T-helper 2 cell treated with Interferon-gamma antibody and Interleukin-4, amounts not matched to agents 100 ng/mL and 5 ng/mL, for 36 hours (primary cell): ENCODE results near the gene SECISBP2. TPM values are rescaled to one million over a fixed set of nuclear protein-coding genes. Genes with fewer than 3 reads are reported as not detected.

ENCODE experiments used
- intact Hi-C: fragments of 100-400 bp; cut with micrococcal nuclease; formaldehyde crosslinking; loops from one replicate; pipeline ENCODE4 v1.15.1; 2023
- total RNA-seq: library from RNA; stranded (reverse); gene quantifications from 2 replicates; pipeline ENCODE4 v1.2.3, GENCODE V29; 2022

Gene SECISBP2
- total RNA-seq, 1 donor from 2014 or later = 44.8 TPM

DNA sequence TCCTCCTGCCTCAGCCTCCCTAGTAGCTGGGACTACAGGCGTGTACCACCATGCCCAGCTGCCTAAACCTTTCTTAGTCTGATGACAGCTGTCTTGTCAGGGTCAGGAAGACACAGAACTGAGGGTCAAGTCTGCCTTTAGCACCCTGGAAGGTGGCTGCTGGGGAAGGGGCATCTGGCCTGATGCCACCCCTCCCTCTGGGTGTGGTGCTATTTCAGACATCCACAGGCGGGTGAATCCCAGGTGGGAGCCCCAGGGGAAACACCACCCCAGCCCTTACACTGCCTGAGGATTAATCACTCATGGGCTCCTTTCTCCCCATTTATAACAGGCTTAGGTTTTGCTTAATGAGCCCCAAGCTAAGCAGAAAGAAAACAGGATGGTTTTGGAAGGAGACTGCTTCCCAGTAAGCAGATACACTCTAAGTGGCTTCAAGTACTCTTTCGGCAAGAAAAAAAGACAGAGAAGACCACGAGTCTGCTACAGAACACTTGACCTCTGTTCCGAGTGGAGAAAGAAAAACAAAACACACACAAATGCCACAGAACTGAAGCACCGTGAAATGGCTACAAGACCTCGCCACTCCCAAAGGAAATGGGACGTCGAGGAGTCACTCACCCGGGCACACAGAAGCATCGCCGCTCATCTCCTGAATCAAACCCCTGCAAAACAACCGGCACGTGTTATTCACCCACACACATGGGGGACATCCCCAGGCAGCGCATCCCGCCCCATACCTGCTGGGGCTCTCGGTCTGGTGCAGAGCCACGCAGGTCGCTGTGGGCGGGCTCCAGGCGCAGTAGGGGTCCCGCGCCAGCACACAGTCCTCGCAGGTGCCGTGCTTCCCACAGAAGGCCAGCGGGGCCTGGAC is 62.4 kb downstream of the SECISBP2 start:
- intact Hi-C loops = no loop called here

DNA sequence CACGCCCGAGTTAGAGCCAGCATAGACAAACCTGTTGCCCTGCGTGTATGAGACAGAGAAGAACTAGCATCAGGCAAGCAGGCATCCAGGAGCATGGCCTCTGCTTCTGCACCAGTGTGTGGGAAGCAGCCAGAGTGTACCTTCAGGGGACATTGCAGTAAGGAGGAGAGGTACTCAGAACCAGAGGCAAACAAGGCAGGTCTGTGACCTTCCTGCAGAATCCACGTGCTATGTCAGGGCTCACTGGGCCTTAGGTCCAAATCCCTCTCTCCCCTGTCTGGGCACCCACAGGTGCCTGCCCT is 63.0 kb downstream of the SECISBP2 start:
- intact Hi-C loops = no loop called here

DNA sequence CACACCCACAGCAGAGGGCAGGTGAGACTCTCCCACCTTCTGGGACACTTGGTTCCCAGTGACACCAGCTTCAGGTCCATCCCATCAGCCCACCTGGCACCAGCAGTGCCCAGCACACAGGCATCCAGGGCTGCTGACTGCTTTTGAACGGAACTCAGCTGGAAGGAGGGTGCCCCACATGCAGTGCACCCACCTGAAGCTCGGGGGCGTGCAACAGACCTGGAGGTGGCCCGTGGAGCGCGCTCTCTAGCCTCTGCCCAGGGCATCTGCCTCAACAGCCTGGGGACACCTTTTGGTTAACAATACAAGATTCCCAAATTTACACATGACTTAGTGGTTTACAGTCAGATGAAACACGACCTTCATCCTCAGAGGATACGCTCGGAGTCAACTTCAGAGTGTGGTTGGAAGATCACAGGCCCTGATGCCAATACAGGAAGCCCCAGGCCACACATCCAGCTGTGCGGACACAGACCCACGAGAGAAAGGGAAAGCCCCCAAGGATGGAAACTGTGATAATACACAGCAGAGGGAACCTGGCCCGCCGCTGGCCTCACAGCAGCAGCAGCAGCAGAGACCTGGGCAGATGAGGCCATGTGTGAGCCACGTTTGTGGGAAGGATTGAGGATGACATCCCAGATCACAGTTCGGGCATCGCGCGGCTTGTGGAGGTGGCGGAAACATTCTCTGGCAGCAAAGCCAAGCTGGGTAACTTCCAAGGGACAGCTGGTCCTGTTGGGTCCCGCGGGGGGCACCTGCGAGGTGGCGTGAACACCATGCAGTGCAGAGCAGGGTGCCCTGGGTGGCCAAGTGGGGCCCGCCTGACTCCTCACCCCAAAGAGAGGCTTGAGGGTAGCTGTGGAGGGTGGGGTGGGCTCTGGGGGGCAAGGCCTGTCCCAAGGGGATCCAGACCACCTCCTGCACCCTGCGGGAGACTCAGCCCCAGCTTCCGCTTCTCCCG is 64.0 kb downstream of the SECISBP2 start:
- intact Hi-C loops = no loop called here

DNA sequence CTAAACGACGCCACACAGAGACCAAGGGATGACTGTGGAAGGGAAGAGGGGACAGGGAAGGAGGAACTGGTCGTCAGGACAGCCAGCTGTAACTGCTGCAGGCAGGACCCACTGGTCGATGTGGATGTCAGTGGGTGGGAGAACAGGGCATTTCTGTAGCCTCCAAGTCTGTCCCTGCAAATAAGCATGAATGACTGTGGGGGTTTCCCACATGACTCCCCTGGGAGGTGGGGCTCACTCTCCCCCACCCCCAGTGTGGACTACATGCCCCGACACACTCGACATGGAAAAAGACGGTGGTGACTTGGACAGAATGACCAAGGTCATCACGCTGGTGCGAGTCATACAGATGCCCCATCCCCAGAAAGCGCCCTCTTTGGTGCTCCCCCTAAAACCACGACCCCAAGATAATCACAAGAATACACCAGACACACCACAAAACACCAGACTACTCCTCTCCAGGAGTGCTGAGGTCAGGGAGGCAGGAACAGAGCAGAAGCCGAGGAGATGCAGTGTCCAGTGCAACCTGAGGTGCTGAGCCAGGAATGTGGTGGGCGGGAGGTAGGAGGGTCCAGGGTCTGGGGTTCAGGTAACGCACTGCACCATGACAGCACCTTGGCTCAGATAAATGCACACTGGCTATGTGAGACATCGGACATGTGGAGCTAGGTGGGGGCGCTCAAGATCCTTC is 64.9 kb downstream of the SECISBP2 start:
- intact Hi-C loops = no loop called here

DNA sequence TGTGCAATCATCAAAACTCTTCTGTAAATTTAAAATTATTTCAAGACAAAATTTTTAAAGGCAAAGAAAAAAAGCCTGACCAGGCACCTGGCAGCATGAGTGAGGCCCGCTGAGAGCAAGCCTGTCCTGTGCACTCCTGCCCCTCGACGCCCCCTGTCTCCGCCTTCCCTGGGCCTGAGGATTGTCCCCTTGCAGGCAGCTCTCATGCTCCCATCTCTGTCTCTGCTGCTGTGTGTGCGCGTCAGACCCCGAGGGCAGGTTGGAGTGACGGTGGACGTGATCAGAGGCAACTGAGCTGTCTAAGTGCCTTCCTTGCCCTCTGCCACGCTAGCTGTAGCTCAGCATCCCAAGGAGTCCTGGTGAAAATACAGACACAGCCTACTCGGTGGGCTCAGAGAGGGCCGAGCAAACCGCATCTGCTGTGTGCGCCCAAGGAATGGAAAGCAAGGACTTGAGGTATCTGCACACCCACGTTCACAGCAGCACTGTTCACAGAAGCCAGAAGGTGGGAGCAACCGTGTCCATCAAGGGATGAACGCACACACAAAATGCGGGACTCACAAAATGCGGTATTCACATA is 65.5 kb downstream of the SECISBP2 start:
- intact Hi-C loops = no loop called here

DNA sequence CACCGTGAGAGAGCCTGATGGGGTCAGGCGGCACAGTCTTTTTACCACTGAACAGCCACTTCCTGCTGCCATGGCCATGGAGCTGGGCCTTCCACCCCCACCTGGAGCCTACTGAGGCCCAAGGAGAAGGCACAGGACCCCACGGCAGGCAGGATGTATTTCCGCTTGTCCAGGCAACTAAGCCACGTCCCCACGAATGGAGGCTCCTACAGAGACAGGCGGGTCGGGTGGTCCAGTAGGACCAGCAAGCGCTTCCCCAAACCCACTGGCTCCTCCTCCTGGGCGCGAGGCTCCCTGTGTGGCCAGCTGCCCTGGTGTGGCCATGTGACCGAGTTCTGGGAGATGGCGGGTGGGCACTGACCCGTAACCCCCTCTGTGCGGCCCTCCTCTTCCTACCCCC is 66.5 kb downstream of the SECISBP2 start:
- intact Hi-C loops = no loop called here

DNA sequence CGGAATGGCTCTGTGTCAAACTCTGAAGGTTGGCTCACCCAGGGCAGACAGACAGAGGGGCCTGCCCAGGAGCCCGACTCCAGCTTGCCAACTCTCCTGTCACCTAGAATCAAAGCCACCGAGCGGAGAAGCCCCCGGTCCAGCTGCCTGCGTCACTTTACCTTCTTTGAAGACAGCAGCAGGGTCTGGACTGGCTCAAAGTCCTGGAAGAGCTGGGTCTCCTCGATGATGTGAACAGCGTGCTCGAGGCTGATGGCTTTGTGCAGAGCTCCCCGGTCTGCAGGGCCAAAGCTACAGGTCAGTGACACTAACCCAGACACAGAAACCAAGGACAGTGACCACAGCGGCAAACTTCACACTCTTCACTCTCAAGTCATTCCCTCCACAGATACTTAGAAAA is 67.9 kb downstream of the SECISBP2 start:
- intact Hi-C loops = no loop called here

DNA sequence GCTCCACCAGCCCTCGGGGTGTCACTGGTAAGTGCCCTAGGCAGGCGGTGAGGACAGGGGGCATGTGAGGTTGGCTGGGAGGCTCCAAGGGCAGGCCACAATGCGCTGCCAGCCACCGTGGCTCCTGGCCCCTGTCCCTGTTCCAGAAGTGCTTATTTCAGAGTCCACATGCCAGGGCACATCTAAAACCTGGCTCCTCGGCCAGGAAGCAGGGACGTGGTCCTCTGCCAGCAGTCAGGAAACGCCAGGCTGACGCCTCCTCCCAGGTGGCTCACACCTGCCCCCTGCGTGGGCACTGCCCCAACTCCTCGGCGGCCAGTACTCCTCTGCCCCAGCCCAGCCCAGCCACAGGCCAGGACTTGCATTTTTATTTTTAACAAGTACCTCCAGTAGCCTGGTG is 68.5 kb downstream of the SECISBP2 start:
- intact Hi-C loops = no loop called here

DNA sequence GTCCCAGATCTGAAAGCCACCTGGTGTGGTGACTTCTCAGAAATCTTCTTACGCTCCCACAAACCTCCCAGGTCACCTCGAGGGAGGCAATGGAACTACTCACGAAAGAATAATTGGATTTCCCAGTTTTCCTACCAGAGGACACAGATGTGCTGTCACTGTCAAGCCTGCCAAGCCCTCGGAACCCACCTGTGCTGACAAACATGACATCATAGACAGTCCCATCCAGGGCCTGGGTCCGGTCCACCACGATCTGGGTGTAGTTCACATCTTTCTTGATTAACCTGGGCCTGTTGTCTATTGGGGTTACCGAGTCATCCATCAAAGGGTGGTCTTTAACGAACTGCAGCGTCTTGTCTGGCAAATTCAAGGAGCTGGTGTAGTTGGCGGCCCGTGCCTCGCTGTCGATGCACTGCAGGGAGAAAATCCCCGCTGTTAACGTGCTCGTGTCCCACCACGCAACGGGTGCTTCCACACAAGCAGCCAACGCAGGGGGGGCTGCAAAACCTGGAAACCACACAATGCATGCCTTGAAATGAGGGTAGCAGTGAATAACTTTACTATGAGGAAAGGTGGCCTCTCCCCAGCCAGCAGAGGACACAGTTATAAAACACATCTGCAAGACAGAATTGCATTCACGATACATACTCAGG is 69.0 kb downstream of the SECISBP2 start:
- intact Hi-C loops = no loop called here

DNA sequence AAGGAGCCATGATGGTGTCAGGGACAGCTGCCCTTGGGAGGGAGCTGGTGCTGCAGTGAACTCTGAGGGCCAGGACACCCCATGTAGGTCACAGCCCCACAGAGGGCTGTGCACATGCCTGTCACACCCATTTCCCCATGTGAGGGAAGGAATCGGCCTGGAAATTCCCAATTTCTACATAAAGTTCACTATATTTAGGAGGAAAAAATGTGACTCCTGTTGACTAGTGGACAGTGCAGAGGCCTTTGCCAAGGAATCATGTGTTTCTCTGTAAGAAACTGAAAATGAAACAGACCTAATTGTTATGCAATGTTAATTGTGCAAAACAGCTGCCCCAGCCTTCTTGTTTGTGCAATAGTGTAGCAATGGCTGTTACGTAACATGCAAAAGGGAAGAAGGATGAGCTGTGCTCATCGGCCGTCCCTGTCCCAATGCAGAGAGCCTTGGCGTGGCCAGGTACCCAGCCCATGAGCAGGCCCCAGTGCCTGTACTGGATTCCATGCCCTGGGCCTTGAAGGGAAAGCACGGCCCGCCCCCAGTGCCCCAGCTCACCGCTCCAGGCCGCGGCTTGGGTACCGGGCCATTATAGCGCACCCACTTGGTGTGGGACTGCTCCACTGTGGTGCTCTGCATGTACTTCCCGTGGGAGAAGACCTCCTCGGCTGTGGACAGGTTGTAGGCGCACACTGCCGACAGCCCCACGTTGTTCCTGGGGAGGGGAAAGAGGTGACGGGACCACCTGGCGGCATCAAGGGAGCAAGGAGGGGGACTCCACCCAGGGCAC is 70.0 kb downstream of the SECISBP2 start:
- intact Hi-C loops = no loop called here

DNA sequence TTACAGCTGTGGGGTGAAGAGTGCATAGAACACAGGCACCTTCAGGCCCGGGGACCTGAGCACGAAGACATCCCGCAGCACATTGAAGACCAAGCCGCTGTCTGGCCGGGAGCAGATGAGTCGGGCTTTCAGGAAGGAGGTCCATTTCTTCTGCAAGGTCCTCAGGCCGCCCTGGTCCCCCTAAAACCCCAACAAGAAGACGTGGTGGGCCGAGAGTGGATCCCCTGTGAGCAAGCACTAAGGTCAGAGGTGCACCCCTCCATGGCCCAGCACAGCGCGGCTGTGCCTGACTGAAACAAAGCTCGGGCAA is 70.5 kb downstream of the SECISBP2 start:
- intact Hi-C loops = no loop called here

DNA sequence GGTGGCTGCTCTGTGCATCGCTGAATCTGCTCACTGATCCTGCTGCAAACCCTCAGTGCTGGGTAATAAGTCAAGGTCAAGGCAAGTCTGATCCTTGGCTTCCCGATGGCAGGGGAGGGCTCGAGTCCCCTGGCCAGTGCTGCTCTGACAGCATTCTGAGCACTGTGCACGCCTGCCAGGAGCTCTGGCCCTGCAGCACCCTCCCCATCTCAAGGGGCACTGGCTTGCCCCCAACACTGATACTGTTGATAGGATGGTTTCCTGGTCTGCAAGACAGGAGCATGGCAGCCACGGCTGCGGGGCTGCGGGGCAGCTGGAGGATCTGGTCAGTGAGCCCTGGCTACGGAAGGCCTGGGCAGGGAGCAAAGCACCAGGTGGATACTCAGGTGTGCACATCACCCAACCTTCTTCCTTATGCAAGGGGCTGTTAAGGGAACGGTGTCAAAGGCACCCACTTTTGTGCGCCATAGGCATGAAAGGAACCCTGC is 71.8 kb downstream of the SECISBP2 start:
- intact Hi-C loops = no loop called here

DNA sequence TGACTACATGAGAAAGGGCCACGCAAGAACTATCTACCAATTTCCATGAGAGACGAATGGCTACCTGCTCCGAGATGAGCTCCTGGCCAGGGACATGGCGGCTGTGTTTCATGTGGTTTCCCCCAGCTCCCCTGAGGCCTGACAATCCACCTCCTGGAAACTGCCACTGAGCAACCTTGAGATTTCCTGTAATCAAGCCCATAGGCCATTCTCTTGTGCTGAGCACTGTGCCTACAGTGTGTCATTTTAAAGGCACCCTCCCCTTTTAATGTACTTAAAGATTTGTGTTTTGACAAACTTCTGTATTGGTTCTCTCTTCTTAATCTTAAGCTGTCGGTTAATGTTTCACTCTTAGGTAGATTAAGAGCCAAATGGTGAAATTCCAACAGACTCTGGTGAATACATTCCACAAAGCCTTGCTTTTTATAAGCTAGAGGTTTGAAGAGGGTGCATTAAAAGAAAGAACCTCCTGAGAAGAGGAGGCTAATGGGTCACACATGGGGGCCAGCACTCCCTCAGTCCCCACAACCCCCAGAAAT is 72.3 kb downstream of the SECISBP2 start:
- intact Hi-C loops = no loop called here

DNA sequence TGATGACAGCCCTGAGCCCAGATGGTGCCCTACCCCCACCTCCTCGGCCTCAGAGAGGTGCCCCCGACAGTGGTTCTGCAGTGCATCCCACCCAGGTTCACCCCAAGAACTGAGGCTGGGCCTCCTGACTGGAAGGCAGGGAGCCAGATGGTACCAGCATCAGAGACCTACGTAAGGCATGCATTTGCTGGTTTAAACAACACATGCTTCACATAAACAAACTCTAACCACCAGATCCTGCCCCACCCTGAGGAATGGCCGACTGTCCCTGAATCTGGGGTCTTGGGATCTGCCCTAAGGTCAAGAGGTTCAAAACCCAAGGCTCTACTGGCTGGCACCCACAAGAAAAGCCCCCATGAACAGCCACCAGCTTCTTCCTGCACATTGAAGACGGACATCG is 73.3 kb downstream of the SECISBP2 start:
- intact Hi-C loops = no loop called here

DNA sequence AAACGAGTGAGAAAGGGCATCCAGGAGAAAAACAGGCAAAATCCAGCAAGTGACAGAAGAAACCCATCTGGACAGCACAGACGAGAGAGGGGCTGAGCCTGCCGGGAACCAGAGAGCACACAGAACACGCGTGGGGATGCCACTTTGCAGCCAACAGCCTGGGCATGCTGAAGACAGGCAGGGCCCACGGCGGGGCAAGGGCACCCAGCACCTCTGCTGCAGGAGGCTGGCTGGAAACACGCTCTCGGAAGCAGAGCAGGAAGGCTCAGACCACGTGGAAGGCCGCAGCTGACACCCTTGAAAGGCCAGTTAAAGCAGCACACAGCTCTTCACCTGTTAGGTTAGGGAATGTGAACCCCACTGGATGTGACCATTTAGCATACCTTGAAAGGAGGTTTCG is 76.1 kb downstream of the SECISBP2 start:
- intact Hi-C loops = no loop called here

DNA sequence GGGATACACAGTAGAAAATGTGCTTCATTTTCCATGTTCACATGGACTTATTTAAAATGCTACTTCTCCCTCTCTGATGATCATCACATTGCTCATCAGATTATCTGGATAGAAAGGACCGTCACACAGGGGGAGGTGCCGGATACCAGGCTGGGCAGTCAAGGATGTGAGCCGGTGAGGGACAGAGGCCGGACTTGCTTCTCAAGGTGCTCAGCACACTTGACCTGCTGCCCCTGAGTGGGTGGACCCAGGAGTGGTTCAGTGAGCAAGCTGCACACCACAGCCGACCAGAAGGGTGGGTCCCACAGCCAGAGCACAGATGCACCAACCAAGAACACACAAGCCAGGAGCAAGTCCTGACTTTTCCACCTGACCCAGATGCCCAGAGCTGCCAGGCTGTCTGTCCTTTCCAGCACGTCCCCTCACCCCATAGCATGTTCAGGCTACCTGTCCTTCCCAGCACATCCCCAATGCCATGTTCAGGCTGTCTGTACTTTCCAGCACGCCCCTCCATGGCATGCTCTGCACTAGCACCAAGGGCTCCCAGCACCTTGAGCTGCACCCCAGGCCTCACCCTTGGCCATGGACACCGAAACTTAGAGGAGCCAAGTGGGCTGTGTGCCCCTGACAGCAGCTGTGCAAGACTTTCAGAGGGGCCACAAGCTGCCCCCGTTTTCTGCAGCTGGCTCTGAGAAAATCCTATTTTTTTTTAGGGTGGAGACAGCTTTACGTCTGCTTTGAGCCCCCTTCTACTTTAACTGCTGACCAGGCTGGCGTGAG is 77.8 kb downstream of the SECISBP2 start:
- intact Hi-C loops = no loop called here

DNA sequence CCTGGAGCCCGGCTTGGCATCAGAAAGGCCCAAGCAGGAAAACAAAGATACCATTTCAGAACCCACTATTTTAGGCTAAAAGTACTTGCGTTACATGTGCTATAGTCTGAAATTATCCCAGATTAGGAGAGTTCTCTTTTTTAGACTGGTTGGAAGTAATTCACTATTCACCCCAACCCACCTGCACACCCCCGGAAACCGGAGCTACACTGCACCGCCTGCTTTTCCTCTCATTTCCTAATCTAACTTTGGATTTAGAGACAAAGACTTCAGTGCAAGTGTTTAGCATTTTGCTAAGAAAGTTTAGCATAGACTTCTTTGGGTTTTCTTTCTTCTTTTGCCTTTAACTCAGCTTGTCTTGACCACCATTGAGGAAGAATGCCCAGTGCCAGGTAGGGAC is 79.2 kb downstream of the SECISBP2 start:
- intact Hi-C loops = no loop called here

DNA sequence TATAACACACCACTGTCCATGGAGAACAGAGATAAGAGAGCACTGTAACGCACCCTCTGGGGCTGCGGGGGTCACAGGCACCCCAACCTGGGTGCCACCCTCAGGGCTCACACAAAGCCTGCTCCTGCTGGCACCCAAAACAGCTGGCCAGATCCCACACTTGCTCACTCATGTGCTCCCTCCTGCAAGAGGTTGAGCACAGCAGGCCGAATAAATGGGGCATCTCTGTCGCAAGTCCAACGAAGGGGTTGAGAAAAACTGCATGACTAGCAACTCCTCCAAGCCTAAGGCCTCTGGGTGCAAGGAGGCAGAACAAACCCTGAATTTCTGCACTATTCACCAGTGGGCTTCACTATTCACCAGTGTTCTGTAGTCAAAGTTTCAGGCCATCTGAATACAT is 80.3 kb downstream of the SECISBP2 start:
- intact Hi-C loops = no loop called here
